Ovary (tissue), 9 donors: ENCODE measurements around the gene CCNJL. TPM values are rescaled to one million over a fixed set of nuclear protein-coding genes. Genes with fewer than 3 reads are reported as not detected.

Experiments used
- DNase-seq, 5 donors: peaks; one replicate each; pipeline ENCODE4 v3.0.0-alpha.2; 2019 to 2020
- H3K27ac ChIP-seq, 2 donors: fragments of 200-600 bp; one replicate each; pipeline versions ENCODE4 v1.5.1 to v1.8.0; 2019 to 2022
- H3K27me3 ChIP-seq: fragments of 200-600 bp; one replicate; pipeline ENCODE4 v1.8.0; 2022
- H3K36me3 ChIP-seq: fragments of 200-600 bp; sonication (generic); one replicate; pipeline ENCODE4 v1.5.1; 2019
- H3K4me1 ChIP-seq: one replicate; pipeline ENCODE4 v1.8.1; 2013; ENCODE audit warnings: mild to moderate bottlenecking, moderate library complexity; ENCODE audit not compliant: insufficient read depth
- H3K4me3 ChIP-seq: fragments of 200-600 bp; sonication (generic); one replicate; pipeline ENCODE4 v1.5.1; 2017
- H3K9me3 ChIP-seq, 2 donors: fragments of 200-600 bp in 1 of 2; sonication (generic) in 1 of 2; one replicate each; pipeline versions ENCODE4 v1.5.1 to v1.8.1; 2013 to 2019; ENCODE audit warnings: mild to moderate bottlenecking in 1 of 2, moderate library complexity in 1 of 2
- EP300 ChIP-seq: sonication (generic); formaldehyde crosslinking; IDR thresholded peaks from one replicate; pipeline ENCODE4 v1.6.1; 2017; ENCODE audit warnings: antibody characterized with exemption
- POLR2A ChIP-seq: fragments of 450-650 bp; IDR thresholded peaks from one replicate; pipeline ENCODE4 v1.6.1; 2017; ENCODE audit warnings: antibody characterized with exemption, mild to moderate bottlenecking, moderate library complexity
- WGBS, 3 donors: extraction: QIAGEN DNeasy Blood & Tissue Kit in 1 of 3; methylation state at CpG; one replicate each; pipeline versions ENCODE4 v1.1.5 to v1.1.7; 2013 to 2017; 5-methylcytosine and 5-hydroxymethylcytosine counted together
- intact Hi-C, 4 donors: fragments of 100-400 bp; cut with DNase I; formaldehyde crosslinking; loops; one replicate each; pipeline versions ENCODE4 v1.11.0 to v1.15.1; 2022 to 2023
- polyA plus RNA-seq, 2 donors: library from polyadenylated mRNA; stranded (reverse); fragments of 200-250 nt in 1 of 2; fragments of 350-450 nt in 1 of 2; fragmentation: Illumina TruSeq in 1 of 2; extraction: RNeasy Lipid Tissue Mini Kit (QIAGEN cat#74804) in 1 of 2; gene quantifications; one replicate each; pipeline ENCODE4 v1.2.3, GENCODE V29; 2013 to 2014
- total RNA-seq, 7 donors: library from RNA; depleted of rRNA in 2 of 7; stranded (reverse); fragments of >200 nt in 2 of 7; fragmentation: NEBNext Ultra II Directional in 3 of 7; extraction: Animal tissue kit (Norgen Biotek cat#: 25700) in 3 of 7; gene quantifications; one replicate each; pipeline versions ENCODE4 v1.1.0 to v1.2.4, GENCODE V29; 2016 to 2023
- TF ChIP-seq, protein P1 (sequence below), 3 donors: fragments of 450-650 bp in 2 of 3; fragments of 200-600 bp in 1 of 3; IDR thresholded peaks; one replicate each; pipeline versions ENCODE4 v1.5.1 to v1.8.0; 2016 to 2022; ENCODE audit warnings: antibody characterized with exemption in 3 of 3, mild to moderate bottlenecking in 1 of 3
- donor health status: DM: no; HTN: no; CAD: no; lungs with moderate emphysema.
- donor health status: DM: no; HTN: no; CAD: no.
- donor health status: Bipolar disorder and iron deficiency.
- donor health status: DM: yes; HTN: yes; CAD: no.
- donor health status: DM: no; HTN: no; CAD: no.
- donor health status: DM: yes; HTN: yes; CAD: no.

Gene CCNJL
- total and polyA plus RNA-seq, 9 donors, result 3.4 to 11.8 (median 6.3) TPM

DNA sequence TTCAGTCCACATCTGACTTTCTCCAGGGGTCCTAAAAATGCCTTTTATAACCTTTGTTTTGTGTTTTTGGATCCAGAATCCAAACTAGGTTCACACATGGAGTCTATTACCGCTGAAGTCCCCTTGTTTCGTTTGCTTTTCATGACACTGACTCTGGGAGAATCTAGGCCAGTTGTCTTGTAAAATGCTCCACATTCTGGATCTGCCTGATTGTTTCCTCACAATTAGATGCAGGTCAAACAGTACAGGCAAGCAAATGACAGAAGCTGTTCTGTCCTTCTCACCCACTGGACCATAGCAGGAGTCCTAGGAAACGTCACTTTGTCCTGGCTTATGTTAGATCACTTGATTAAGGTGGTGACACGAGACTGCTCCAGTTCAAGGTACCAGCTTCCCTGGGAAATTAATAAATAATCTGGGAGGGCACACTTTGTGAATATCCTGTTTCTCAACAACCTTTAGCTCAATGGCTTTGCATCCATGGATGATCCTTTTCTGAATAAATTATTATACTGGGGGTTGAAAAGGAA, 49.0 kb downstream of the CCNJL start:
- intact Hi-C loops, result no loop called here
- TF ChIP-seq, protein P1, sequence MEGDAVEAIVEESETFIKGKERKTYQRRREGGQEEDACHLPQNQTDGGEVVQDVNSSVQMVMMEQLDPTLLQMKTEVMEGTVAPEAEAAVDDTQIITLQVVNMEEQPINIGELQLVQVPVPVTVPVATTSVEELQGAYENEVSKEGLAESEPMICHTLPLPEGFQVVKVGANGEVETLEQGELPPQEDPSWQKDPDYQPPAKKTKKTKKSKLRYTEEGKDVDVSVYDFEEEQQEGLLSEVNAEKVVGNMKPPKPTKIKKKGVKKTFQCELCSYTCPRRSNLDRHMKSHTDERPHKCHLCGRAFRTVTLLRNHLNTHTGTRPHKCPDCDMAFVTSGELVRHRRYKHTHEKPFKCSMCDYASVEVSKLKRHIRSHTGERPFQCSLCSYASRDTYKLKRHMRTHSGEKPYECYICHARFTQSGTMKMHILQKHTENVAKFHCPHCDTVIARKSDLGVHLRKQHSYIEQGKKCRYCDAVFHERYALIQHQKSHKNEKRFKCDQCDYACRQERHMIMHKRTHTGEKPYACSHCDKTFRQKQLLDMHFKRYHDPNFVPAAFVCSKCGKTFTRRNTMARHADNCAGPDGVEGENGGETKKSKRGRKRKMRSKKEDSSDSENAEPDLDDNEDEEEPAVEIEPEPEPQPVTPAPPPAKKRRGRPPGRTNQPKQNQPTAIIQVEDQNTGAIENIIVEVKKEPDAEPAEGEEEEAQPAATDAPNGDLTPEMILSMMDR (IDR thresholded peaks at IDR 0.05), result no peak
- TF ChIP-seq POLR2A (no peak), EP300 (no peak)
- Histone ChIP-seq H3K27ac (no peak overlapping the region), H3K9me3 (no peaks in the 10 kb centered on the region), H3K36me3 (no peaks in the 10 kb centered on the region), H3K4me3 (no peak overlapping the region), H3K4me1 (peaks cover 26% of the 10 kb centered on the region), H3K27me3 (no peaks in the 10 kb centered on the region)
- WGBS, 3 donors, result 90 to 96% (median 96%) methylated on average over 4 of the region's 4 CpGs
- DNase-seq, result no peak

DNA sequence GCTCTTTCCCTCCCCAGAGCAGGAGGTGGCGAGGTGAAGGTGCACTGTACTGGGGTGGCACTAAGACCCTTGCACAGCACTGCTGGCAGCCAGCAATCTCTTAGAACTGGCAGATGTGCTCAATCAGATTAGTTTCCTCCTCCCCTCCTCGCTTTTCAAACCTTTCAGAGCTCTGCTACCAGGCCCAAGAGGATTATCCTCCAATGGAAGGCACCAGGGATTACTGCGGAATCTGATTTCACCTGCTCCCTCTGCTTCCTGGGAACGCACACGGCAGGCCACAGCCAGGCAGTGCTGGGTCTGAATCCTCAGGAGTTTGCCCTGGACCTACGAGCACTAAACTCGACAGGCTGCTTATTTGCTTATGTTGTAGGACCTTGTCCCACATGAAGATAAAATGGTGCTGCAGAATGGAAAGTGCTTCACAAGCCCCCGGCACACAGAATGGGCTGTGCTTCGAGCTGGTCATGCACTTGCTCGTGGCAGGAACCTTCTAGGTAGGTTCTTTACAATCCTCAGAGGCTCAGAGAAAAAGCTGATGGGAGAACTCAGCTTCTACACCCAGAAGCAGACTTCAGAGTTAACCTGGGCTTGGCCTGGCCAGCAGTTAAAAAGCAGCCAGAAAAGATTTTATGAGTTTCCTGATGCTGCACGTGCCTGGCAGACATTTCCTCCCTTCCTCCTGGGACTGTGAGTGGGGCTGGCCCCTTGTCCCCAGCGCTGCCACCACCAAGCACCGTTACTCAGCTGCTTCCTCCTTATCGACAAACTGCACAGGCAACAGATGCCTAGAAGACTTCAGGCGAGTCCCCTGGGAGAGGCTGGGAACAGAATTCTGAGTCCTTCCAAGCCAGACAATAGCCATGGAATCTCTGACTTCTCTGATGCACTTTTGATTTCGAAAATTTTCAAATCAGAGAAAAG, 50.0 kb downstream of the CCNJL start:
- TF ChIP-seq EP300 (no peak), POLR2A (no peak)
- TF ChIP-seq, protein P1 (IDR thresholded peaks at IDR 0.05), result no peak
- intact Hi-C loops, result no loop called here
- H3K27me3 ChIP-seq, result no peaks in the 10 kb centered on the region
- no peak for DNase-seq
- H3K9me3 ChIP-seq, result no peaks in the 10 kb centered on the region
- no peak overlapping the region for H3K27ac ChIP-seq
- H3K4me3 ChIP-seq, result no peak overlapping the region
- H3K36me3 ChIP-seq, result no peaks in the 10 kb centered on the region
- WGBS, 3 donors, result 80 to 84% (median 81%) methylated on average over 16 of the region's 16 CpGs
- peaks cover 24% of the 10 kb centered on the region for H3K4me1 ChIP-seq

DNA sequence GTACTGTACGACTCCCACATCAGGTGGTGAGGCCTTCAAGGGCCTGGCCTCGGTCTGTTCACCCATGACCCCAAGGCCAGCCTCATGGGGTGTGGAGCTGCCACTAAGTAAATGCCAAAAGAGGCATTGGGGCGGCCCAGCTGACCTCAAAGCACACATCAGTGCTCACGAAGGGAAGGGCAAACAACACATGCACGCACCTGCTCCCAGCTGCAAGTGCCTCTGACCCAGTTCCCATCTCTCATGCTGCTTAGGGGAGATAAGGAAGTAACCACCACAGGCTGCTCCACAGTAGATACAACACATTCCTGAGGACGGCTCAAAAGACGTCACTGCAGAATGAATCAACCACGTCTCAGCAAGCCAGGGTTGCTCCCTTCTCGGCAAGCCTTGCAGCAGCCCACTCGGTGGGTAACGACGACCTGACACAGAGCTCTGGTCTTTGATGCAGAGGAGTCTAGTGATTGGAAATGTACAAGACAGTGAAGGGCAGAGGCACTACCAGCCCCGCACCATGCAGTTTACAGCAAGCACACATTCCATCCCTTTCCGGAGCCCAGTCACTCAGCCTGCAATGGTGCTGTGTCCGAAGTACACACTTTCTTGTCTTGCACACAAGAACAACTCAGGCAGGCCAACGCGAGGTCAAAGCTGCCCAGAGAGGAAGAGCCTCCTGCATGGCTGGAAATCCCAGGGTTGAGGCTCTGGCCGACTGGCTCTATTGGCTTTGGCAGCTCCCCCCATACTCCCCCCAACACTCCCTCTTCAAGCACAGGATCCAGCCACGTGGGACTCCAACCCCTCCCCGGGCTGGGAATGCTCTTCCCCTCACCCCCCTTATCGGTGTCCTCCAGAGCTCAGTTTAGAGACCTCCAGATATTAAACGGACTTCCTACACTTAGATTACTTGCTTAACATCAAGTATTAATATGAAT, 51.2 kb downstream of the CCNJL start:
- Histone ChIP-seq H3K27me3 (no peaks in the 10 kb centered on the region), H3K9me3 (no peaks in the 10 kb centered on the region), H3K36me3 (no peaks in the 10 kb centered on the region), H3K4me1 (peaks cover 16% of the 10 kb centered on the region), H3K4me3 (no peak overlapping the region), H3K27ac (peak overlapping the region in 1 of 2 donors; percentile 49)
- WGBS, 3 donors, result 10 to 33% (median 25%) methylated on average over 22 of the region's 22 CpGs
- DNase-seq, result peak; percentile 49 to 75 (median 59)
- intact Hi-C loops, result no loop called here
- no peak for TF ChIP-seq POLR2A
- TF ChIP-seq EP300, result no peak
- TF ChIP-seq, protein P1 (IDR thresholded peaks at IDR 0.05), result no peak
